K562 (cell line): ENCODE data around the gene TPBGL. TPM values are rescaled to one million over a fixed set of nuclear protein-coding genes. Genes with fewer than 3 reads are reported as not detected.
A peak's percentile ranks its signal among the peaks of the same experiment; 100 is the strongest.

Experiments used
- ATAC-seq: fragments of 200-7000 bp; cut with Tn5 transposase; 3 replicates; pipeline ENCODE4 v1.9.1; 2020; ENCODE audit warnings: moderate library complexity
- BruUV-seq: library from RNA; stranded (reverse); fragments of 400-500 nt; replicated peaks from 2 replicates; lab custom pipeline; 2021; lab: Mats Ljungman, UMichigan
- CTCF ChIA-PET: fragments of 300-600 bp; formaldehyde crosslinking; extraction: SDS; loops from one replicate; lab custom pipeline; 2021; ENCODE audit warnings: low intra/inter-chr PET ratio; lab: Yijun Ruan, JAX
- POLR2A ChIA-PET: fragments of 300-600, 350-650 bp; sonication (Branson Sonifier 250); formaldehyde crosslinking; extraction: SDS; loops from one replicate; lab custom pipeline; 2021; ENCODE audit warnings: antibody characterized with exemption, inconsistent platforms; lab: Yijun Ruan, JAX
- DNase-seq, 4 experiments: peaks; one replicate each; pipeline versions ENCODE4 v3.0.0 to v3.0.0-alpha.2; 2011 to 2018; ENCODE audit warnings: low spot score in 3 of 4, mixed read lengths in 3 of 4; ENCODE audit errors: extremely low read depth in 1 of 4
- FAIRE-seq: peaks from 2 replicates; lab custom pipeline; 2011; peaks lifted over from hg19 to GRCh38; lab: Jason Lieb, UNC
- H2AFZ ChIP-seq: 2 replicates; pipeline ENCODE4 v1.6.0; 2011; ENCODE audit warnings: low read depth, low read length, control low read depth, inconsistent platforms
- H3K27ac ChIP-seq: fragments of 200-600 bp; 3 replicates; pipeline ENCODE4 v1.8.0; 2011; ENCODE audit warnings: low read depth, mild to moderate bottlenecking, control low read depth, inconsistent platforms, low read length, moderate library complexity, mixed read lengths; ENCODE audit errors: extremely low read depth
- H3K27me3 ChIP-seq, 2 experiments: fragments of 300-600 bp in 1 of 2; 2 replicates in 1 of 2; 3 replicates in 1 of 2; pipeline versions ENCODE4 v1.6.0 to v1.8.0; 2011; ENCODE audit warnings: inconsistent platforms in 2 of 2, low read length in 2 of 2, mild to moderate bottlenecking in 1 of 2, mixed read lengths in 1 of 2, moderate library complexity in 1 of 2; ENCODE audit not compliant: control insufficient read depth in 2 of 2, insufficient read depth in 2 of 2
- H3K36me3 ChIP-seq: fragments of 300-600 bp; 3 replicates; pipeline ENCODE4 v1.8.0; 2011; ENCODE audit warnings: mild to moderate bottlenecking, low read length, inconsistent platforms; ENCODE audit not compliant: control insufficient read depth, insufficient read depth
- H3K4me1 ChIP-seq, 2 experiments: fragments of 200-600 bp in 1 of 2; replicated peaks in 1 of 2; 2 replicates in 1 of 2; 3 replicates in 1 of 2; pipeline versions ENCODE4 v1.5.1 to v1.8.0; 2011; ENCODE audit warnings: inconsistent platforms in 2 of 2, low read length in 2 of 2, mild to moderate bottlenecking in 1 of 2, mixed read lengths in 1 of 2, moderate library complexity in 1 of 2; ENCODE audit not compliant: control insufficient read depth in 2 of 2, insufficient read depth in 2 of 2
- H3K4me2 ChIP-seq: 2 replicates; pipeline ENCODE4 v1.6.1; 2011; ENCODE audit warnings: low read length, control low read depth, inconsistent platforms, mixed read lengths; ENCODE audit not compliant: insufficient read depth
- H3K4me3 ChIP-seq: fragments of 200-600 bp; sonication (generic), shearing (Covaris generic); 2 replicates; pipeline ENCODE4 v1.5.1; 2016; ENCODE audit warnings: control low read depth, inconsistent platforms
- H3K79me2 ChIP-seq: fragments of 200-600 bp; 3 replicates; pipeline ENCODE4 v1.8.0; 2011; ENCODE audit warnings: low read length, inconsistent platforms; ENCODE audit not compliant: control insufficient read depth, insufficient read depth
- H3K9ac ChIP-seq, 2 experiments: 2 replicates each; pipeline versions ENCODE4 v1.6.0 to v1.6.1; 2011; ENCODE audit warnings: low read depth in 2 of 2, low read length in 2 of 2, control low read depth in 1 of 2, inconsistent platforms in 1 of 2, mild to moderate bottlenecking in 1 of 2, mixed read lengths in 1 of 2; ENCODE audit not compliant: insufficient read depth in 1 of 2
- H3K9me1 ChIP-seq: one replicate; pipeline ENCODE4 v1.6.0; 2011; ENCODE audit warnings: inconsistent platforms, mild to moderate bottlenecking, low read length, moderate library complexity; ENCODE audit not compliant: control insufficient read depth, insufficient read depth
- H3K9me3 ChIP-seq: replicated peaks from 2 replicates; pipeline ENCODE4 v1.5.1; 2011; ENCODE audit warnings: low read depth, low read length, inconsistent platforms; ENCODE audit not compliant: control insufficient read depth, insufficient read depth
- H4K20me1 ChIP-seq: replicated peaks from 2 replicates; pipeline ENCODE4 v1.6.1; 2011; ENCODE audit warnings: low read length, inconsistent platforms, mixed read lengths; ENCODE audit not compliant: control insufficient read depth, insufficient read depth
- CTCF ChIP-seq, 3 experiments: IDR thresholded peaks in 2 of 3; conservative IDR thresholded peaks in 1 of 3; 2 replicates each; pipeline ENCODE4 v1.5.1; 2011 to 2012; ENCODE audit warnings: low read length in 3 of 3, mild to moderate bottlenecking in 3 of 3, control low read depth in 2 of 3, improper control_type of control experiment in 1 of 3, inconsistent platforms in 1 of 3, low read depth in 1 of 3, mixed read lengths in 1 of 3, moderate library complexity in 1 of 3; ENCODE audit not compliant: insufficient read depth in 2 of 3
- MAFF ChIP-seq: IDR thresholded peaks from 2 replicates; pipeline ENCODE4 v1.6.1; 2012; ENCODE audit warnings: low read length, improper control_type of control experiment
- TFAP4 ChIP-seq: sonication (generic); formaldehyde crosslinking; IDR thresholded peaks from 2 replicates; pipeline ENCODE4 v1.8.0; 2022; ENCODE audit warnings: missing genetic modification reagents, mild to moderate bottlenecking, moderate library complexity, borderline replicate concordance
- ZNF407 ChIP-seq: fragments of 450-650 bp; IDR thresholded peaks from 2 replicates; pipeline ENCODE4 v1.6.1; 2016; ENCODE audit warnings: low read depth
- ZNF551 ChIP-seq: fragments of 250-450 bp; sonication (Bioruptor Pico); IDR thresholded peaks from 2 replicates; pipeline ENCODE4 v1.5.0; 2021; ENCODE audit warnings: mild to moderate bottlenecking, moderate library complexity
- WGBS: fragments of 100-300 bp; shearing (Covaris generic); methylation state at CpG from one replicate; pipeline ENCODE4 v1.1.6; 2016; ENCODE audit warnings: low coverage, mixed read lengths; ENCODE audit not compliant: insufficient coverage; ENCODE audit errors: missing lambda C conversion rate; 5-methylcytosine and 5-hydroxymethylcytosine counted together
- in situ Hi-C: fragments of 300-500 bp; cut with MboI; formaldehyde crosslinking; loops from 4 replicates; pipeline ENCODE4 v1.15.0; 2018; ENCODE audit warnings: inconsistent platforms, mixed read lengths
- intact Hi-C: fragments of 100-400 bp; cut with micrococcal nuclease; formaldehyde crosslinking; loops from 2 replicates; pipeline ENCODE4 v1.14.2; 2022
- polyA plus RNA-seq, 8 experiments: library from polyadenylated mRNA; depleted of rRNA in 4 of 8; stranded (reverse) in 5 of 8; unstranded in 3 of 8; fragments of >200 nt; fragmentation: Nextera tagmentation in 2 of 8; fragmentation: Illumina TruSeq in 1 of 8; extraction: Ambion mirVana in 2 of 8; extraction: Trizol in 1 of 8; gene quantifications; 2 replicates each; pipeline versions ENCODE4 v1.2.1 to v1.2.3, GENCODE V29; 2011 to 2014; ENCODE audit warnings: inconsistent platforms in 1 of 8, missing spikeins in 1 of 8
- total RNA-seq, 7 experiments: library from RNA; depleted of rRNA in 6 of 7; stranded (reverse); fragments of >200 nt in 6 of 7; fragmentation: Illumina TruSeq in 2 of 7; extraction: Trizol in 2 of 7; gene quantifications; 2 replicates each; pipeline versions ENCODE4 v1.2.1 to v1.2.3, GENCODE V29; 2011 to 2021; ENCODE audit warnings: low replicate concordance in 1 of 7
- TF ChIP-seq, protein P1 (sequence below): conservative IDR thresholded peaks from 2 replicates; pipeline ENCODE4 v1.6.1; 2011; ENCODE audit warnings: low read depth, mild to moderate bottlenecking, low read length; ENCODE audit not compliant: control insufficient read depth
- TF ChIP-seq, protein P2 (sequence below): sonication (generic); formaldehyde crosslinking; IDR thresholded peaks from 2 replicates; pipeline ENCODE4 v1.8.1; 2022; ENCODE audit warnings: missing genetic modification reagents

The TPBGL gene
- total and polyA plus RNA-seq, 9 of the 15 experiments (the other 6 are each of a cell fraction or from before 2014, with no cell fraction given): 0.04 to 0.11 (median 0.06) TPM; not detected in 6

GRCh38 chr11:75270896-75271418 lies 30.4 kb downstream of the TPBGL start:
- Histone ChIP-seq H3K36me3 (peaks cover 54% of the 10 kb centered on the region; the same call in 2 of the 3 replicates), H3K9me3 (no peaks in the 10 kb centered on the region), H3K27ac (no peak overlapping the region), H3K79me2 (no peaks in the 10 kb centered on the region), H3K4me2 (no peak overlapping the region), H3K9me1 (peaks cover 6% of the 10 kb centered on the region), H3K27me3 (no peaks in the 10 kb centered on the region), H2AFZ (no peak overlapping the region), H3K4me3 (no peak overlapping the region), H3K4me1 (peaks cover 0 to 11% of the 10 kb centered on the region in 2 experiments; a peak in 2 of 5 replicates), H4K20me1 (no peaks in the 10 kb centered on the region), H3K9ac (no peak overlapping the region)
- ChIA-PET CTCF (interaction anchor here (1.9 kb wide), 1 partner anchor 342 kb away, joined by 6 read pairs; no protein-coding TSS in a partner anchor), POLR2A (interaction anchor here (0.7 to 0.8 kb wide), 3 partner anchors 36 to 565 kb away, joined by 3 read pairs; no protein-coding TSS in a partner anchor)
- ATAC-seq (peak; percentile 24; the same call in 1 of the 3 replicates), DNase-seq (peak in 2 of 4 experiments; percentile 28 to 36), FAIRE-seq (peak; percentile 74)
- in situ Hi-C loops: no loop called here
- 74% methylated on average over 3 of the region's 3 CpGs for WGBS
- BruUV-seq: no TSS peak
- intact Hi-C loops: no loop called here
- TF ChIP-seq ZNF551 (CRISPR knock-in tag) (no peak), CTCF (IDR thresholded peaks at IDR 0.05 in 2 of 3, conservative IDR thresholded peaks at IDR 0.05 in 1 of 3; ENCODE audit: insufficient read depth in 2 of 3, low read depth in 1 of 3, low read length in 3 of 3) (peak in 2 of 3 experiments; percentile 48 to 53; a peak in 4 of 6 replicates), MAFF (no peak), ZNF407 (no peak), TFAP4 (CRISPR knock-in tag) (no peak)
- TF ChIP-seq, protein P1, sequence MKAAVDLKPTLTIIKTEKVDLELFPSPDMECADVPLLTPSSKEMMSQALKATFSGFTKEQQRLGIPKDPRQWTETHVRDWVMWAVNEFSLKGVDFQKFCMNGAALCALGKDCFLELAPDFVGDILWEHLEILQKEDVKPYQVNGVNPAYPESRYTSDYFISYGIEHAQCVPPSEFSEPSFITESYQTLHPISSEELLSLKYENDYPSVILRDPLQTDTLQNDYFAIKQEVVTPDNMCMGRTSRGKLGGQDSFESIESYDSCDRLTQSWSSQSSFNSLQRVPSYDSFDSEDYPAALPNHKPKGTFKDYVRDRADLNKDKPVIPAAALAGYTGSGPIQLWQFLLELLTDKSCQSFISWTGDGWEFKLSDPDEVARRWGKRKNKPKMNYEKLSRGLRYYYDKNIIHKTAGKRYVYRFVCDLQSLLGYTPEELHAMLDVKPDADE: no peak
- TF ChIP-seq, protein P2, sequence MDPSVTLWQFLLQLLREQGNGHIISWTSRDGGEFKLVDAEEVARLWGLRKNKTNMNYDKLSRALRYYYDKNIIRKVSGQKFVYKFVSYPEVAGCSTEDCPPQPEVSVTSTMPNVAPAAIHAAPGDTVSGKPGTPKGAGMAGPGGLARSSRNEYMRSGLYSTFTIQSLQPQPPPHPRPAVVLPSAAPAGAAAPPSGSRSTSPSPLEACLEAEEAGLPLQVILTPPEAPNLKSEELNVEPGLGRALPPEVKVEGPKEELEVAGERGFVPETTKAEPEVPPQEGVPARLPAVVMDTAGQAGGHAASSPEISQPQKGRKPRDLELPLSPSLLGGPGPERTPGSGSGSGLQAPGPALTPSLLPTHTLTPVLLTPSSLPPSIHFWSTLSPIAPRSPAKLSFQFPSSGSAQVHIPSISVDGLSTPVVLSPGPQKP (CRISPR knock-in tag): no peak
